ENCODE results near the gene SEC61B.
A peak's percentile ranks its signal among the peaks of the same experiment; 100 is the strongest.

Gene SEC61B

GRCh38 chr9:99238331-99238730, 16.2 kb downstream of the SEC61B start:
- DNase-seq = no peak

GRCh38 chr9:99239341-99240060, 17.4 kb downstream of the SEC61B start:
- no peak for DNase-seq

GRCh38 chr9:99241106-99241505, 19.0 kb downstream of the SEC61B start:
- no peak for DNase-seq

GRCh38 chr9:99244344-99245260, 22.5 kb downstream of the SEC61B start:
- no peak for DNase-seq

- DNase-seq = no peak
Measured at GRCh38 chr9:99249619-99250018, 27.5 kb downstream of the SEC61B start.

GRCh38 chr9:99251157-99251556, 29.1 kb downstream of the SEC61B start:
- DNase-seq = no peak

GRCh38 chr9:99253134-99253533, 31.1 kb downstream of the SEC61B start:
- no peak for DNase-seq

- peak; percentile 5 for DNase-seq
Measured at GRCh38 chr9:99253772-99254431, 31.8 kb downstream of the SEC61B start.

- DNase-seq = no peak
Measured at GRCh38 chr9:99255651-99256050, 33.6 kb downstream of the SEC61B start.

GRCh38 chr9:99257723-99258389, 35.8 kb downstream of the SEC61B start:
- no peak for DNase-seq

GRCh38 chr9:99259231-99259918, 37.3 kb downstream of the SEC61B start:
- no peak for DNase-seq

- DNase-seq = no peak
Measured at GRCh38 chr9:99261923-99262322, 39.8 kb downstream of the SEC61B start.

- DNase-seq = no peak
Measured at GRCh38 chr9:99262949-99263418, 40.9 kb downstream of the SEC61B start.

- DNase-seq = no peak
Measured at GRCh38 chr9:99264070-99264680, 42.1 kb downstream of the SEC61B start.

GRCh38 chr9:99265691-99266090, 43.6 kb downstream of the SEC61B start:
- DNase-seq = no peak

GRCh38 chr9:99266255-99267023, 44.4 kb downstream of the SEC61B start:
- DNase-seq = peak; percentile 39

GRCh38 chr9:99269416-99269815, 47.3 kb downstream of the SEC61B start:
- no peak for DNase-seq

- DNase-seq = no peak
Measured at GRCh38 chr9:99270491-99270890, 48.4 kb downstream of the SEC61B start.

GRCh38 chr9:99272836-99273235, 50.8 kb downstream of the SEC61B start:
- no peak for DNase-seq

- DNase-seq = no peak
Measured at GRCh38 chr9:99274016-99274415, 51.9 kb downstream of the SEC61B start.

- DNase-seq = no peak
Measured at GRCh38 chr9:99274495-99274894, 52.4 kb downstream of the SEC61B start.

Data from effector CD4-positive, alpha-beta T cell (primary cell).